Ovary (tissue), 9 donors: Measurements from ENCODE around the gene RALA. TPM values are rescaled to one million over a fixed set of nuclear protein-coding genes. Genes with fewer than 3 reads are reported as not detected.

Experiments
- DNase-seq, 5 donors: peaks; one replicate each; pipeline ENCODE4 v3.0.0-alpha.2; 2019 to 2020
- H3K27ac ChIP-seq, 2 donors: fragments of 200-600 bp; one replicate each; pipeline versions ENCODE4 v1.5.1 to v1.8.0; 2019 to 2022
- H3K27me3 ChIP-seq: fragments of 200-600 bp; one replicate; pipeline ENCODE4 v1.8.0; 2022
- H3K36me3 ChIP-seq: fragments of 200-600 bp; sonication (generic); one replicate; pipeline ENCODE4 v1.5.1; 2019
- H3K4me1 ChIP-seq: one replicate; pipeline ENCODE4 v1.8.1; 2013; ENCODE audit warnings: mild to moderate bottlenecking, moderate library complexity; ENCODE audit not compliant: insufficient read depth
- H3K4me3 ChIP-seq: fragments of 200-600 bp; sonication (generic); one replicate; pipeline ENCODE4 v1.5.1; 2017
- H3K9me3 ChIP-seq, 2 donors: fragments of 200-600 bp in 1 of 2; sonication (generic) in 1 of 2; one replicate each; pipeline versions ENCODE4 v1.5.1 to v1.8.1; 2013 to 2019; ENCODE audit warnings: mild to moderate bottlenecking in 1 of 2, moderate library complexity in 1 of 2
- CTCF ChIP-seq, 3 donors: fragments of 450-650 bp in 2 of 3; fragments of 200-600 bp in 1 of 3; IDR thresholded peaks; one replicate each; pipeline versions ENCODE4 v1.5.1 to v1.8.0; 2016 to 2022; ENCODE audit warnings: antibody characterized with exemption in 3 of 3, mild to moderate bottlenecking in 1 of 3
- EP300 ChIP-seq: sonication (generic); formaldehyde crosslinking; IDR thresholded peaks from one replicate; pipeline ENCODE4 v1.6.1; 2017; ENCODE audit warnings: antibody characterized with exemption
- POLR2A ChIP-seq: fragments of 450-650 bp; IDR thresholded peaks from one replicate; pipeline ENCODE4 v1.6.1; 2017; ENCODE audit warnings: antibody characterized with exemption, mild to moderate bottlenecking, moderate library complexity
- WGBS, 3 donors: extraction: QIAGEN DNeasy Blood & Tissue Kit in 1 of 3; methylation state at CpG; one replicate each; pipeline versions ENCODE4 v1.1.5 to v1.1.7; 2013 to 2017; 5-methylcytosine and 5-hydroxymethylcytosine counted together
- intact Hi-C, 4 donors: fragments of 100-400 bp; cut with DNase I; formaldehyde crosslinking; loops; one replicate each; pipeline versions ENCODE4 v1.11.0 to v1.15.1; 2022 to 2023
- polyA plus RNA-seq, 2 donors: library from polyadenylated mRNA; stranded (reverse); fragments of 200-250 nt in 1 of 2; fragments of 350-450 nt in 1 of 2; fragmentation: Illumina TruSeq in 1 of 2; extraction: RNeasy Lipid Tissue Mini Kit (QIAGEN cat#74804) in 1 of 2; gene quantifications; one replicate each; pipeline ENCODE4 v1.2.3, GENCODE V29; 2013 to 2014
- total RNA-seq, 7 donors: library from RNA; depleted of rRNA in 2 of 7; stranded (reverse); fragments of >200 nt in 2 of 7; fragmentation: NEBNext Ultra II Directional in 3 of 7; extraction: Animal tissue kit (Norgen Biotek cat#: 25700) in 3 of 7; gene quantifications; one replicate each; pipeline versions ENCODE4 v1.1.0 to v1.2.4, GENCODE V29; 2016 to 2023
- donor health status: DM: no; HTN: no; CAD: no; lungs with moderate emphysema.
- donor health status: DM: no; HTN: no; CAD: no.
- donor health status: Bipolar disorder and iron deficiency.
- donor health status: DM: yes; HTN: yes; CAD: no.
- donor health status: DM: no; HTN: no; CAD: no.
- donor health status: DM: yes; HTN: yes; CAD: no.

The RALA gene
- total and polyA plus RNA-seq, 9 donors: 13.9 to 32.9 (median 25.2) TPM

GRCh38 chr7:39681887-39682441 is 58.6 kb downstream of the RALA start:
- intact Hi-C loops: no loop called here
- H3K36me3 ChIP-seq: no peaks in the 10 kb centered on the region
- H3K27me3 ChIP-seq: no peaks in the 10 kb centered on the region
- TF ChIP-seq EP300 (no peak), POLR2A (no peak), CTCF (IDR thresholded peaks at IDR 0.05) (no peak)
- H3K4me1 ChIP-seq: peaks cover 9% of the 10 kb centered on the region
- 76 to 82% (median 78%) methylated on average over 3 of the region's 3 CpGs for WGBS, 3 donors
- H3K9me3 ChIP-seq: no peaks in the 10 kb centered on the region
- DNase-seq: no peak
- H3K27ac ChIP-seq: no peak overlapping the region
- no peak overlapping the region for H3K4me3 ChIP-seq

DNA sequence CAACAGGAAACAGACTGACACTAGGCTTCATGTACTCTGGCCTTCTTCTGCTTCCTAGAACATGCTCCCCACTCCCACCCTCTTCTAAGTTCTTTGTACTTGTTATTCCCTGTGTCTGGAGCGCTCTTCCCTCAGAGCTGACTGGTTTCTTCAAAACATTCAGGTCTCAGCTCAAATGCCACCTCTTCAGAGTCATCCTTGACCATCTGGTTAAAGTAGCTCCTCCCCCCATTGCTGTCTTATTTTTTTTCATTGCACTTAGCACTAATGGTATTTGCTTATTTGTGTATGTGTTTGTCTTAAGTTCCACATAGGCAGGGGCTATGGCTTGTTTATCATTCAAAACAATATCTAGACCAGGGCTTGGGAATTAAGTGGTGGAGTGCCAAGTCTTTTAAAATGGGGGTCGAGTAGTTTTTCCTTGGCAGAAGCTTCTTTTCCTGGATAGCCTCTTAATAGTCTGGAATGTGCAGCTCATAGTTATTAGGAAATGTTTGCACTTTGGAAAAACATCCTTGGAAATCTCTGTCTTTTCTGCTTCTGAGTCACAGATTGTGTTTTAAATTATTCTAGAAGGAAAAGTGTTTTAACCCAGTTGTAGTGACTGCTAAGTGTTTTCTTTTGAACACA is 60.0 kb downstream of the RALA start:
- Histone ChIP-seq H3K36me3 (no peaks in the 10 kb centered on the region), H3K27ac (no peak overlapping the region), H3K4me3 (no peak overlapping the region), H3K4me1 (peaks cover 9% of the 10 kb centered on the region), H3K9me3 (no peaks in the 10 kb centered on the region), H3K27me3 (no peaks in the 10 kb centered on the region)
- DNase-seq: no peak
- WGBS, 3 donors: 9 to 22% (median 12%) methylated on average over 2 of the region's 2 CpGs
- TF ChIP-seq EP300 (no peak), POLR2A (no peak), CTCF (IDR thresholded peaks at IDR 0.05) (no peak)
- intact Hi-C loops: no loop called here

DNA sequence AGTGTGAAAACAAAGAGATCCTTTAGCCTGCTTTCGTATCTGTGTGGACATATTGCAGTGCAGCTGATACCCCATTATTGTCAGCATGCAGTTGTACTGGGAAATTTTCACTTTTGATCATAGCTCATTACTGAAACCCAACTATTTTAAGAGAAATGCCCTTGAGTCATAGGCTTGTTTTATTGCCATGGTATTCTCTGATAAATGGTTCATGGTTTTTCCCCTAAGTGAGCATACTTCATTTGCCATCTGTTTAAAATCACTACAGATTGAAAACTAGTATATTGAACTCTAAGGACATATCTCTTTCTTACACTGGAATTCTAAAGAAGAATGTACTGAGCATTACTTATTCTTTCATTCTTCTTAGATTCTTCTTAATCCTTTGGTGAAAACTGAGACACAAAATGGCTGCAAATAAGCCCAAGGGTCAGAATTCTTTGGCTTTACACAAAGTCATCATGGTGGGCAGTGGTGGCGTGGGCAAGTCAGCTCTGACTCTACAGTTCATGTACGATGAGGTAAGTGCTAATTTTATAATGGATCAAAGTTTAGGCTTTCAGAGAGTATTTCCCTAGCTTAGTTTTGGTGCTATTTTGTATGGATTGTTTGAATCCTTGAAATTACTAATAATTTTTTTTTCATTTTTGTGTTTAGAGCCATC is 63.0 kb downstream of the RALA start:
- no peak for DNase-seq
- intact Hi-C loops: no loop called here
- Histone ChIP-seq H3K27ac (no peak overlapping the region), H3K36me3 (no peaks in the 10 kb centered on the region), H3K9me3 (no peaks in the 10 kb centered on the region), H3K4me3 (no peak overlapping the region), H3K27me3 (no peaks in the 10 kb centered on the region), H3K4me1 (peaks cover 9% of the 10 kb centered on the region)
- TF ChIP-seq POLR2A: no peak
- TF ChIP-seq EP300: no peak
- no peak for TF ChIP-seq CTCF (IDR thresholded peaks at IDR 0.05)
- WGBS, 3 donors: 86 to 92% (median 90%) methylated on average over 3 of the region's 3 CpGs

- H3K27ac ChIP-seq: no peak overlapping the region
- intact Hi-C loops: no loop called here
- H3K4me1 ChIP-seq: peaks cover 1% of the 10 kb centered on the region
- no peaks in the 10 kb centered on the region for H3K36me3 ChIP-seq
- no peaks in the 10 kb centered on the region for H3K27me3 ChIP-seq
- TF ChIP-seq EP300 (no peak), CTCF (IDR thresholded peaks at IDR 0.05) (no peak), POLR2A (no peak)
- WGBS, 3 donors: 92 to 94% (median 92%) methylated on average over 9 of the region's 9 CpGs
- H3K9me3 ChIP-seq: no peaks in the 10 kb centered on the region
- no peak for DNase-seq
- H3K4me3 ChIP-seq: no peak overlapping the region
Measured at GRCh38 chr7:39688611-39689480, 65.5 kb downstream of the RALA start.
